GM21528 (cell line): Measurements from ENCODE around the gene PLEKHA7.
"Not testable (repeated sequence)": the region's sequence is repeated elsewhere in the genome, so short reads cannot be mapped to it uniquely, and the experiment has no call there.

Source experiments
- ATAC-seq: cut with Tn5 transposase; IDR thresholded peaks from one replicate; pipeline ENCODE4 v1.9.1; 2021; ENCODE audit warnings: mild to moderate bottlenecking, moderate library complexity; ENCODE audit not compliant: unreplicated experiment, low FRiP score

PLEKHA7 gene

DNA sequence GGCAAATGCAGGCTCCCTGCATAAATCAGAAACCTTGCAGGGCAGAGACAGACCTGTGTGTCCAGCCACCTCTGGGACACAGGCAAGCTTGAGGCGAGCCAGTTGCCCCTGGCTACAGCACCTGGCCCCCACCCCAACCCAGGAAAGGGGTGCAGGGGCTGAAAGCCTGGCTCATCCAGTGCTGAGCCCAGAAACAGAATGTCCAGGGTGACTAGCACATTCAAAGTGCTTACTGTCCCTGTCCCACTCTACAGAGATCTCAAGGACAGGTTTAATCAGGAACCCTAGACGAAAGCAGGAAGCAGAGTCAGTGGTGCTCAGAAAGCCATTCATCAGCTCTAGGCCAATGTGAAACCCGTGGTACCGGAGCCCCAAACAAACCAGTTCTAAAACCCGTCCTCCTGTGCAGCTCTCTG, 31.9 kb downstream of the PLEKHA7 start:
- ATAC-seq, result no peak

DNA sequence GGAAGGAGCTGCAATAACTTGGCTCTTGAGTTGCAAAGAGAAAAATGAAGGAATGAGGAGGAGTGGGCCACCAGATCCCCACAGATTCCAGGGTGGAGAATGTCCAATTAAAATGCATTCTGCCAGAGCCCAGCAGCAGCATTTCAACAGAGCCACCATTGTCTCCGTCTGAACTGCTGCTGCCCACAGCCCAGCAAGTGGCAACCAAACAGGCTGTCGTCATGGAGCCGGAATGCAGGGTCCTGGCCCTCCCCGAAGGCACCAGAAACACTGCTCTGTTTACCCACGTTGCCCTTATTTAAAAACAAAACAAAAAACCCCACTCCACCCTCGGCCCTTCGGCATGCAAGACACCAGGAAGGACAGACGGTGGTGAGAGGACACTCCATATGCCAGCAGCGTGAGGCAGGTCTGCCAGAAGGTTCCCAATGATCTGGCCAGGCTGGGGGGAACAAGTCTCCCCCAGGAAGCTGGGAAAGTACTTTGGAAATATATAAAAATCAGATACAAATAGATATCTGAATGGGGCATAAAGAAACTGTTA, 32.5 kb downstream of the PLEKHA7 start:
- ATAC-seq, result no peak

DNA sequence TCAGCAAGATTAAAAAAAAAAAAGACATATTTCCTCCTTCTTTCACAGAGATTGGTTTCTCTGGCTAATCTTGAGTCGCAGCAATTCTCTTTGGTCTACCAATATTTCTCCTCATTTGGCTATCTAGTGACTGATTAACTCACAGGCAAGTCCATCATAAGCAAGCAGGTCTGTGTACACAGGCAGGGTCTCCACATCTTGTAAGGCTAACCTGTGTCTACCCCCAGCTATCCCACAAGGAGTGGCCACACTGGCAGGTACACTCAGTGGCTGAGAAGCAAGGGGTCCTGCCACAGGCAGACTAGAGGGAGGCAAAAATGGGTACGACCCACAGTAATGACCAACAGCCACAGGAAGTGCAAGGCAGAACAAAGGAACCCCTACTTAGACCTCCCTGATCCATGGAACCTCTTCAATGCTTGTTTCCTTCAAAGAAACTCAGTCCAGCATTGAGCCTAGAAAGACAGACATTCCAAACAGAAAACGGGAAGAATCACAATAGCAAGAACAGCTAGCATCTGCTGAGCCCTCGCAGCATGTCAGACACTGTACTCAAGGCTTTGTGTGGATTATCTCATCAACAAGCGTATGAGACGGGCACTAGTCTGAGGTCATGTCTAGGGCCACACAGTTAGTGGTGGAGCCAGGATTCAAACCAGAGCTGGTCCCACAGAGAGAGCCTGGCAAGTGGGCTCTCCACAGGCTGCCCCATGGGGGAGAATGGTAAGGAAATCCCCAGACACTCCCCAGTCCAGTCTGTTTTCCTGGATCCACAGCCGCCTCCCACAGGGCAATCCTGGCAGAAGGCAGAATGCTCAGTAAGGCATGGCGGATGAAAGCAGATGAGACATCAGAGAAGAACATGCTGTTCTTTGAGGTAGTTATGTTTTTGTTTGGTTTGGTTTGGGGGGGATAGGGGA, 34.3 kb downstream of the PLEKHA7 start:
- no peak for ATAC-seq

- no peak for ATAC-seq
These were observed 36.3 kb downstream of the PLEKHA7 start for GRCh38 chr11:16977994-16978315.

DNA sequence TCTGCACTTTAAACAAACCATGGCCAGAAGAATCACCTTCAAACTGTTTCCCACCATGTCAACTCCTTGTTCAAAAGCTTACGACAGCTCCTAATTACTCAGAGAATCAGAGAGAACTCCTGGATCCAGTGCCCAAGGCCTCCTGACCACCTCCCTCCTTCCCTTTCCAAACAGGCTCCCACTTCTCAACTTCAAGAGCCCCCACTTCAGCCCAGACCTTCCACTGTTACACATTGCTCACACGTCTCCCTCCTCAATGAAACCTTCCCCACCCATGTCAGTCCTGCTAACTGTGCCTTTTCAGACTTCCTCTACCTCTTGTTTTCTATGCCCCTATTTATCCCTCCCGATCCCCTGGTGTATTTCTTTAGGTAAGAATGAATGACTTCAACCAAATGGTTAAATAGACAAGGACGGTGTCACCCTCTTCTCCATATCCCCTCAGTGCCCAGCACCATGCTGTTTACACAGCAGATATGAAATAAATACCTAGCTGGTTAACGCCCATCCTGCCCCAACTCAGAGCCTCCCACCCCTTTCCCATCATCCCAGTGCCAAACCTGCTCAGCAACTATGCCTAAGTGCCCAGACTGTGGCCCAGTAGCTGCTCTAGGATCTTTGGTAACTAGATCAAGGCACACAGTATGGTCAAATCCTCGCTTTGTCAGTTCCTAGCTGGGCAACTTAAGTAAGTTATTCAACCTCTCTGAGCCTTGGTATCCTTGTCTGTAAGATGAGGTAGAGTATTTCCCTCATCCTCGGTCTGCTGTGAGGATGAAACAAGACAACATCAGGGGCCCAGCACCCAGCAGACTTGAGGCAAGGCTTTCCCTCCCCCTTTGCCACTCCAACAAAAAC, 36.8 kb downstream of the PLEKHA7 start:
- ATAC-seq, result no peak

- ATAC-seq, result no peak
These were observed 37.8 kb downstream of the PLEKHA7 start for GRCh38 chr11:16976379-16976778.

GRCh38 chr11:16975906-16976305, 38.3 kb downstream of the PLEKHA7 start:
- no peak for ATAC-seq

DNA sequence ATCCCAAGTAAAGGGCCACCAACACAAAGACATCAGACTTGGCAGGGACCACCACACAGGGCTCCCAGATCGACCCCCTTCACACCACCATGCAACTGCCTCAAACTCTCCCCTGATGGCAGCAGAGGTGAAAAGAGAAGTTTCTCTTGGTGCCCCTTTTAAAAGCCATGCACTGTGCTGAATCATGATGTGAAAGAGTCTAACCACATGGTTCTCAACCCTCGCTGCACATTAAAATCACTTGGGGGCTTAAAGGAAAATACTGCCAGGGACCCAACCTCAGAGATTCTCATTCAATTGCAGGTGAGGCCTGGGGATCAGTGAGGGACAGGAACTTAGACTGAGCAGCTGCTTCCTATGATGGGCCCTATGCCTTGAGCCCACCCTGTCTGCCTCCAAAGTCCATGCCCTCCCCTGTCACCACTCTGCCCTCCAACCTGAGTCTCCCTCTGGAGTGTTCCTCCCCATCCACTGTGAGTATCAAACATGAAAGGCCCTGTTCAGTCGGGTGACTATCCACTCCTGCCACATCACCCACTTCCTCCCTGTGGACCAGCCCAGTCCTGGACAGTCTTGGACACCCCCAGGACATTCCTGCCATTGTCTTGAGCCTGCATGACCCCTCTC, 40.8 kb downstream of the PLEKHA7 start:
- no peak for ATAC-seq

GRCh38 chr11:16969010-16969999, 44.9 kb downstream of the PLEKHA7 start:
- ATAC-seq, result no peak

GRCh38 chr11:16968196-16968595, 46.0 kb downstream of the PLEKHA7 start:
- no peak for ATAC-seq

DNA sequence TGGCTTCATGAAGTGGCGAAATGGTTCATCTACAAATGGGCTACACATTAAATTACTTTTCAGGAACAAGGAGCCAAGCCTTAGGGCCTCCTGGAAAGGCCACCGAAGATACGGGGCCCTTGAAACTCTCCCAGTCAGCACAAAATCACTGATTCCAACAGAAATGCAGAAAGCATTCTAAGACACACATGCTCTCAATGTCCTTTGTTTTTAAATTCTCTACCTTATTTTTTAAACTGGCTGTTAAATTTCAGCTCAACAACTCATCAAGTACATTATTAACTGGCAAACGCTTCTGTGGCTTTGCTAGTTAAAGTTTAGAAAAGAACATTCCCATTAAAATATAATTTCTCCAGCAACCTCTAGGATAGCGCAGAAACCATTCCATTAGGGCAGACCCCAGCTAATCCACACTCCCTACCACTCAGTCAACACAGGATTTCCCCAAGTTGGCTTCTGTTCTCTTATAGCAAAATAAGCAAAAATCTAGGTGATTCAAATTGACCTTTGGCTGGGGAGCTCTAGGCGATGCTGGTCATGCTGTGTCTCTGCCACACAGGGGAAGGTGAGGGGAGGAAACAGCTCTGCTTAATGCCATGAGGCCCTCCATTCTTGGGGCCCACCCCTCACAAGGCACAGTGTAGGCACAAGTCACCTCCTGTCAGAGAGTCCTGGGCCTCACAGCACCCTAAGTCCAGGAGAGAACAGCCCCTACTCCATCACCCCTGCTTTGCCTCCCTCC, 47.1 kb downstream of the PLEKHA7 start:
- no peak for ATAC-seq

- ATAC-seq, result no peak
These were observed 49.7 kb downstream of the PLEKHA7 start for GRCh38 chr11:16964501-16964900.

DNA sequence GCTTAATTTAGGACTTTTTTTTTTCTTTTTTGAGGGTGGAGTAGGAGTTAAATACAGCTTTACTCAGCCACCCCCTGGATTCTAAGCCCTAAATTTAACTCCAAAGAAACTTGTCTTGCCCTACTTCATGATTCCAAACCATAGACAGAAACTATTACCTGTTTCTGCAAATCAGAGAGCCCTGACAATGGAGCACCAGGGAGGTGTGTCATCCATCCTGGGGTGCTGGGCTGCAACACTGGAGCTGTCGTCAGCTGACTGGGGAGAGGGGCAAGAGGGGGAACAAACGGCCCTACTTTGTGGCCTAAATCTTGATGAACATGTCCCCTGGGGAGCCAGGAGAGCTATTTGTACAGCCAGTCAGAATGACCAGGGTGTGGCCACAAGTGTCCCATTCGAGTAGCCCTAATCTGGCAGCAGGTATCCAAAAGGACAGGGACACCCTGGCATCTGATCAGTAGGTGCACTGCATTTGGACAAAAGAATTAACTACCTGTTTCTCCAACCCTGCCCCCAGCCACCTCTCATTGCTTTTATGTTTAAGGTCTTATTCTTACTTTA, 50.8 kb downstream of the PLEKHA7 start:
- no peak for ATAC-seq

DNA sequence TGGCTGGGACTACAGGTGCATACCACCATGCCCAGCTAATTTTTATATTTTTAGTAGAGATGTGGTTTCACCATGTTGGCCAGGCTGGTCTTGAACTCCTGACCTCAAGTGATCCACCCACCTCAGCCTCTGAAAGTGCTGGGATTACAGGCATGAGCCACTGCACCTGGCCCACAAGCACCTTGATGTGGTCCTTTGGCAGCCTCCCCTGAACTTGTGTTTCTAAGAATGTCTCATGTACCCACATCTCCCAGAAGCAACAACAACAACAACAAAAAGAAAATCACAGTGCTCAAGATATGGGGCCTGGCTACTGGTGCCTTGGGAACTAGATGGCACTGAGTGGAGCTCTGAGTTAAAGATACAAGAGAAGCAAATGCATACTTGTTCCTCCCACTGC, 51.6 kb downstream of the PLEKHA7 start:
- ATAC-seq, result not testable (repeated sequence)

GRCh38 chr11:16962146-16962545, 52.1 kb downstream of the PLEKHA7 start:
- ATAC-seq, result no peak

GRCh38 chr11:16960250-16960649, 54.0 kb downstream of the PLEKHA7 start:
- ATAC-seq, result no peak

DNA sequence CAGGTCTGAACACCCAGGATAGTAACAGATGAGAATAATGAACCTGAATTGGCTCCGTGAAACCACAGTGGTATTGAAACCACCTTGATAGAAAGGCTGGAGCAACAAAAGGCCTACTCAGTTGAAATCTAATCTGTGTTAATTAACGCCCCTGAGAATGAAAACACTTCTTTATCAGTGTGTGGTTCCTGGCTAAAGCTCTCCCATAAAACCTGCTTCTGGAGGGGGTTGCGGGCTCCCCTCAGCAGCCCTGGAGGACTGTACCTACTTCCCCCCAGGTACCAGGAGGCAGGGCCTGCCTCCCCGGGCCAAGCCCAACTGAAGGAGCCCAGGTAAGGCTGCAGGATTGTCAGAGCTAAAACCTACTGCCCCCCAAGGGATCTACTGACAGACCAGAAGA, 54.6 kb downstream of the PLEKHA7 start:
- no peak for ATAC-seq

- no peak for ATAC-seq
These were observed 55.4 kb downstream of the PLEKHA7 start for GRCh38 chr11:16958833-16959232.
